ENCODE measurements around the gene WDR49.

WDR49 gene

DNA sequence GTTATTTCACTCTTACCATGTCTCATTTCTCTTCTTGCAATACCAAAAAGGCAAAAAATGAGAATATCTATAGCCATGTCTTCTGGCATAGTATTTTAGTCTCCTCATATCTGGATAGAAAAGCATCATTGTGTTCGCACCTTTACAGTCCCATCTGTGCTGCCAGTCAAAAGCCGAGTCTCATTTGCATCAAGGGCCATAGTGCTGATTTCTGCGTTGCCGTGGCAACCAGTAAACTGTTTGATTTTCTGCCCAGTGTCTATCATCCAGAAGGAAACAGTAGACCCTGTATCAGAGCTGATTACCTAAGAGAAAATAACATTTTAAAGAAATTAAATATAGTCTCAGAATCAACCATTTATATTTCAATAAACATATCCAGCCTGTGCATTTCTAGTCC, 93.8 kb downstream of the WDR49 start:
- no peak for DNase-seq (ENCODE audit: extremely low read depth, low read depth)
- TF ChIP-seq, protein P1, sequence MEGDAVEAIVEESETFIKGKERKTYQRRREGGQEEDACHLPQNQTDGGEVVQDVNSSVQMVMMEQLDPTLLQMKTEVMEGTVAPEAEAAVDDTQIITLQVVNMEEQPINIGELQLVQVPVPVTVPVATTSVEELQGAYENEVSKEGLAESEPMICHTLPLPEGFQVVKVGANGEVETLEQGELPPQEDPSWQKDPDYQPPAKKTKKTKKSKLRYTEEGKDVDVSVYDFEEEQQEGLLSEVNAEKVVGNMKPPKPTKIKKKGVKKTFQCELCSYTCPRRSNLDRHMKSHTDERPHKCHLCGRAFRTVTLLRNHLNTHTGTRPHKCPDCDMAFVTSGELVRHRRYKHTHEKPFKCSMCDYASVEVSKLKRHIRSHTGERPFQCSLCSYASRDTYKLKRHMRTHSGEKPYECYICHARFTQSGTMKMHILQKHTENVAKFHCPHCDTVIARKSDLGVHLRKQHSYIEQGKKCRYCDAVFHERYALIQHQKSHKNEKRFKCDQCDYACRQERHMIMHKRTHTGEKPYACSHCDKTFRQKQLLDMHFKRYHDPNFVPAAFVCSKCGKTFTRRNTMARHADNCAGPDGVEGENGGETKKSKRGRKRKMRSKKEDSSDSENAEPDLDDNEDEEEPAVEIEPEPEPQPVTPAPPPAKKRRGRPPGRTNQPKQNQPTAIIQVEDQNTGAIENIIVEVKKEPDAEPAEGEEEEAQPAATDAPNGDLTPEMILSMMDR (IDR thresholded peaks at IDR 0.05; ENCODE audit: low read depth, low read length), result no peak

DNA sequence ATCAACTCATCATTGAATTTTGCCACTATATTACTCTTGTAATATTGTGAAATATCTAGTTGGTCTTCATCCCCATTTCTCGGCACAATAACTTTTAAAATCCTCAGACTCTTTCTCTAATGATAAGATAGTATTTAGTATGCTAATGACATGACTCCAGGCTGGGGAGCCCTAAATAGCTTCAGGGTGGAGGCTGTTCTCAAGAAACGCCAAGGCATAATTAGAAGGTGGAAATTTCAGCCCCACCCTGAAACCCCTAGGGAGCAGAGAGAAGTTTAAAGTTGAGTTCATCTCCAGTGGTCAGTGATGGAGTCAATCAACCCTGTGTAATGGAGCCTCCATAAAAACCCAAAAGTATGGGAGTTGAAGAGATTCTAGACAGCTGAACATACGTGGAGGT, 98.8 kb downstream of the WDR49 start:
- no peak for DNase-seq (ENCODE audit: extremely low read depth, low read depth)

DNA sequence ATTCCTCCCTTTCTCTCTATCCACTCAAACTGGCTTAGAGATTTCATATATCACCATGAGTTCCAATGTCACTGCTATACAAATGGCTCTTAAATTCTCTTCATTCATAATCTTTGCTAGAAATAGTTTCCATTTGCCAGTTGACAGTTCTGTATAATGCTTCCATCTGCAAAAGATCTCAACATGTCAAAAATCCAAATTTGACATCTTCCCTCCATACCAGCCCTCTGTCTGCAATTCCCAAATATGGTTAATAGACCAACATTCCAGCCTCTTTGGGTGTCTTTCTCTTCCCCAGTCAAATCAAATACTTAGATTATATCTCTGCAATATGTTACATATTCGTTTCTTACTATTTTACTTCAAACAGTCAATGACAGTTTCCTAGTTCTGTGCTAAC, 115.7 kb downstream of the WDR49 start:
- DNase-seq (ENCODE audit: extremely low read depth, low read depth), result no peak
- TF ChIP-seq, protein P1 (IDR thresholded peaks at IDR 0.05; ENCODE audit: low read depth, low read length), result no peak

More for the DNA sequence above, 98.8 kb downstream of the WDR49 start:
- TF ChIP-seq, protein P1 (IDR thresholded peaks at IDR 0.05; ENCODE audit: low read depth, low read length), result no peak

DNA sequence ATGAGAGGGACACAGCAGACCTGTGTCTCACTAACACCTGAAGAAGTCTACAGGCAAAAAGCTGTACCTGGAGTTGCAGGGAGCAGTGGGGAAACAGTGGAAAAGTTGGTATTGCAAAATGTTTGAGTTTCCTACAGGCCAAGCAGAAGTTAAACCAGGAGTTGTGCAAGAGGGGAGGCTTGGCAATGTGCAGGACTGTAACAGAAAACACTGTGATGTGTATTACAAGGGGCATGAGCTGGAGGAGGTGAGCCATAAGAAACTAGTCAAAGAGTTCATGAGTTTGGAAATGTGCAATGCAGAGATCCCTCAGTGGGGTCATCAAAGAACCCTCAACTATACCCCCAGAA, 132.8 kb downstream of the WDR49 start:
- DNase-seq (ENCODE audit: extremely low read depth, low read depth), result no peak
- TF ChIP-seq, protein P1 (IDR thresholded peaks at IDR 0.05; ENCODE audit: low read depth, low read length), result no peak

DNA sequence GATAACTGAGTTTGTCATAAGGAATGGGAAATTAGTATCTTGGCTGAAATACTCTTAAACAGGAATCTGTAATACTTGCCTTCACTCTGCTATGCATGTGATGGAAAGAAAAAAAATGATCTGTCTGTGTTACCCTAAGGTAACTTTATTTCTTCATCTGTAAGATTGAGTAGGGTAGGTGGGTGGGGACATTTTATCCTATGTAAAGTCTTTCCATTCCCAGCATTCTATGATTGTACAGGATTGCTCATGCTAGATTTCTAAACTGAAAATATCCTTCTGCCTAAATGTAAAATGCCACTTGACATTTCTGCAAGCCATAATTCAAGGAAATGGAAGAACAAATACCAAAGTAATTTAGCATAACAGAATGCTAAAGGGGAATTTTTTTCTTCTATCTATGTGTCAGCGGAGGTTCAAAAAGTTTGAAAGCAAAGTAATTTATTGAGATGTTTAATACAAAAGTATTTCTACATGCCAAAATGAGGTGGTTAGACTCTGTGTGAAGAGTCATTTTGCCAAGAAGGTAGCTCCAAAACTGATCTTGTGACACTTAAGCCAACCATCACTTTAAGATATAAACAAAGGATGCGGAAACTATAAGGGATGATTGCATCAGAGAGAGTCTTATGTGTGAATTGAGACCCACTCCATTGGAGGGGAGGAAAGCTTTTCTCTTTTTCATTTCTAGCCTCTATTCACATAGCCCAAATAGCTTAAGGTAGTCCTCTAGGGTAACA, 133.3 kb downstream of the WDR49 start:
- TF ChIP-seq, protein P1 (IDR thresholded peaks at IDR 0.05; ENCODE audit: low read depth, low read length), result no peak
- DNase-seq (ENCODE audit: extremely low read depth, low read depth), result no peak

DNA sequence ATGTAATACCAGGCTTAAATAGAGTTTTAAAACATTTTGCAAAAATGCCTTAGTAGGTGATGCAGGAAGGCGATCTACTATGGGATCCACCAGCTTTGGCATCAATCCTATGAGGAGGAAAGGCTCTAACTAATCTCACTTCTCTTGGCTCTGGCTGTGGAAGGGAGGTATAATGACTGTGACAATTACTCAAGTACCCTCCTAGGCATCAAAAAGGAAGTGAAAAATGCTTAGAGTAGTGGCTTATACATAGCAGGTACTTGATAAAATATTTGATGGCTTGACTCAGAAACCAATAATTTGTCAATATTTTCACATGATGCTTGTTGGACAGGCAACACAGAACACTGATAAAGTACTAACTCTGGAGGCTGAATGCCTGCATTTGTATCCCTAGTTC, 145.8 kb downstream of the WDR49 start:
- TF ChIP-seq, protein P1 (IDR thresholded peaks at IDR 0.05; ENCODE audit: low read depth, low read length), result no peak
- DNase-seq (ENCODE audit: extremely low read depth, low read depth), result no peak

DNA sequence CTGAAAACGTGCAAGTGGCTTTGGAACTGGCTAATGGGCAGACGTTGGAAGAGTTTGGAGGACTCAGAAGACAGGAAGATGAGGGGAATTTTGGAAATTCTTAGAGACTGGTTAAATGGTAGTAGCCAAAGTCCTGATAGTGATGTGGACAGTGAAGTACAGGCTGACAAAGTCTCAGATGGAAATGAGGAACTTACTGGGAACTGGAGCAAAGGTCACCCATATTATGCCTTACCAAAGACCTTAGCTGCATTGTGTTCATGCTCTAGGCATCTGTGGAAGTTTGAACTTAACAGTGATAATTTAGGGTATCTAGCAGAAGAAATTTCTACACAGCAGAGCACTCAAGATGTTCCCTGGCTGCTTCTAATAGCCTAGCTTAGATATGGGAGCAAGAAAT, 151.3 kb downstream of the WDR49 start:
- TF ChIP-seq, protein P1 (IDR thresholded peaks at IDR 0.05; ENCODE audit: low read depth, low read length), result no peak
- no peak for DNase-seq (ENCODE audit: extremely low read depth, low read depth)
